WERI-Rb-1 (cell line): ENCODE results near the gene ODC1.
A peak's percentile ranks its signal among the peaks of the same experiment; 100 is the strongest.

Experiments
- DNase-seq: peaks from one replicate; pipeline ENCODE4 v3.0.0-alpha.2; 2020
- H3K27ac ChIP-seq: fragments of 250-450 bp; sonication (Bioruptor Pico); 2 replicates; pipeline ENCODE4 v1.5.1; 2020; ENCODE audit warnings: mild to moderate bottlenecking, moderate library complexity
- H3K27me3 ChIP-seq: fragments of 250-450 bp; sonication (Bioruptor Pico); 2 replicates; pipeline ENCODE4 v1.5.1; 2021; ENCODE audit warnings: mild to moderate bottlenecking, low read depth, moderate library complexity; ENCODE audit not compliant: insufficient read depth, severe bottlenecking
- H3K36me3 ChIP-seq: fragments of 250-450 bp; sonication (Bioruptor Pico); 2 replicates; pipeline ENCODE4 v1.5.1; 2020; ENCODE audit warnings: mild to moderate bottlenecking, moderate library complexity
- H3K4me3 ChIP-seq: 2 replicates; pipeline ENCODE4 v1.5.1; 2011; ENCODE audit warnings: low read depth, mild to moderate bottlenecking, control low read depth, low read length
- H3K9me3 ChIP-seq: fragments of 250-450 bp; sonication (Bioruptor Pico); 2 replicates; pipeline ENCODE4 v1.5.1; 2021; ENCODE audit warnings: mild to moderate bottlenecking, moderate library complexity; ENCODE audit not compliant: severe bottlenecking
- TF ChIP-seq, protein P1 (sequence below): IDR thresholded peaks from 2 replicates; pipeline ENCODE4 v1.5.1; 2011; ENCODE audit warnings: low read depth, mild to moderate bottlenecking, control low read depth, inconsistent platforms, low read length

ODC1 gene

GRCh38 chr2:10411557-10411956, 36.6 kb downstream of the ODC1 start:
- Histone ChIP-seq H3K36me3 (no peaks in the 10 kb centered on the region; the same call in 1 of the 2 replicates), H3K27ac (no peak overlapping the region), H3K4me3 (no peak overlapping the region), H3K27me3 (no peaks in the 10 kb centered on the region), H3K9me3 (peaks cover 5% of the 10 kb centered on the region)
- no peak for DNase-seq
- TF ChIP-seq, protein P1, sequence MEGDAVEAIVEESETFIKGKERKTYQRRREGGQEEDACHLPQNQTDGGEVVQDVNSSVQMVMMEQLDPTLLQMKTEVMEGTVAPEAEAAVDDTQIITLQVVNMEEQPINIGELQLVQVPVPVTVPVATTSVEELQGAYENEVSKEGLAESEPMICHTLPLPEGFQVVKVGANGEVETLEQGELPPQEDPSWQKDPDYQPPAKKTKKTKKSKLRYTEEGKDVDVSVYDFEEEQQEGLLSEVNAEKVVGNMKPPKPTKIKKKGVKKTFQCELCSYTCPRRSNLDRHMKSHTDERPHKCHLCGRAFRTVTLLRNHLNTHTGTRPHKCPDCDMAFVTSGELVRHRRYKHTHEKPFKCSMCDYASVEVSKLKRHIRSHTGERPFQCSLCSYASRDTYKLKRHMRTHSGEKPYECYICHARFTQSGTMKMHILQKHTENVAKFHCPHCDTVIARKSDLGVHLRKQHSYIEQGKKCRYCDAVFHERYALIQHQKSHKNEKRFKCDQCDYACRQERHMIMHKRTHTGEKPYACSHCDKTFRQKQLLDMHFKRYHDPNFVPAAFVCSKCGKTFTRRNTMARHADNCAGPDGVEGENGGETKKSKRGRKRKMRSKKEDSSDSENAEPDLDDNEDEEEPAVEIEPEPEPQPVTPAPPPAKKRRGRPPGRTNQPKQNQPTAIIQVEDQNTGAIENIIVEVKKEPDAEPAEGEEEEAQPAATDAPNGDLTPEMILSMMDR: no peak

- peaks cover 5% of the 10 kb centered on the region for H3K9me3 ChIP-seq
- no peaks in the 10 kb centered on the region for H3K27me3 ChIP-seq
- TF ChIP-seq, protein P1: no peak
- no peak overlapping the region for H3K4me3 ChIP-seq
- no peak for DNase-seq
- no peaks in the 10 kb centered on the region; the same call in 1 of the 2 replicates for H3K36me3 ChIP-seq
- no peak overlapping the region for H3K27ac ChIP-seq
Observed at GRCh38 chr2:10410823-10411437, 37.2 kb downstream of the ODC1 start.

- no peak overlapping the region for H3K27ac ChIP-seq
Observed at GRCh38 chr2:10410001-10410822, 37.9 kb downstream of the ODC1 start.

DNA sequence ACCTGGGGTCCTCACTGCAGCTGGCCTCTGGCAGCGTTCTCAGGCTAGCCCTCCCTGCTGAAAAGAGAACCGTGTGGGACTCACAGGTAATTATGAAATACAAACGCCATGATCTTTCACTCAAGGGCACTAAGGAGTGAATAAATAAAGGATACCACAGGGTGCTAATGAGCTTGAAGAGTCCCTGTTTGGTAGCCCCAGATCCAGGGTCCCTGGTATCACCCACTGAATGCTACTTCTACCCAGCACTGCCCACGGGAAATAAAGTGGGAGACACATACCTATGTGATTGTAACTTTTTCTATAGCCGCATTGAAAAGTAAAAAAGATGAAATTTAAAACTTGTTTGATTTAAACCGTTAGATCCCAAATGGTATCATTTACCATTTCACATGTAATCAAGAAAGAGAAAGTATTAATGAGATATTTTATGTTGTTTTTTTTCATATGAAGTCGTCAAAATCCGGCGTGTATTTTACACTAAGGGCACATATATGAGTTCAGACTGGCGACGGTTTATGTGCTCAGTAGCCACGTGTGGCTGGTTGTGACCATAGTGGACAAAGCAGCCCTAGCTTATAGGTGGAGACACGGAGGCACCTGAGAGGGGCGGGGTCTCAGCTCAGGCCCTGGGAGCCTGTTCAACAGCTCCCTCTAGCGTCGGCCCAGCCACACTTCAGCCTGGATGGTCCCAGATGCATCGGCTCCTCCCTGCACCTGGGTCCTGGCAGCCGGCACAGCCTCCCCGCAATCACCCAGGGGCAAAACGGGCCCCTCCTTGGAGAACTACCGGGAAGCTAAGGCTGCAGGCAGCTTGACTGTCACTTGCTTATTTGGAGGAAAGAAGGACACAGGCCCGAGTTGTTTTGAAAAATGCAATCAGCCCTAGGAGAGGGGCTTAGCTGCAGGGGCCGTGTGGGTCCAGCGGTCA, 39.2 kb downstream of the ODC1 start:
- peak overlapping the region; percentile 7; the same call in 1 of the 2 replicates for H3K27ac ChIP-seq
- no peaks in the 10 kb centered on the region for H3K27me3 ChIP-seq
- peaks cover 5% of the 10 kb centered on the region for H3K9me3 ChIP-seq
- TF ChIP-seq, protein P1: peak; percentile 99
- DNase-seq: peak; percentile 93
- no peak overlapping the region for H3K4me3 ChIP-seq
- no peaks in the 10 kb centered on the region; the same call in 1 of the 2 replicates for H3K36me3 ChIP-seq

More at GRCh38 chr2:10410001-10410822, 37.9 kb downstream of the ODC1 start:
- Histone ChIP-seq H3K4me3 (no peak overlapping the region), H3K9me3 (peaks cover 5% of the 10 kb centered on the region), H3K36me3 (no peaks in the 10 kb centered on the region; the same call in 1 of the 2 replicates), H3K27me3 (no peaks in the 10 kb centered on the region)
- DNase-seq: no peak
- TF ChIP-seq, protein P1: no peak

DNA sequence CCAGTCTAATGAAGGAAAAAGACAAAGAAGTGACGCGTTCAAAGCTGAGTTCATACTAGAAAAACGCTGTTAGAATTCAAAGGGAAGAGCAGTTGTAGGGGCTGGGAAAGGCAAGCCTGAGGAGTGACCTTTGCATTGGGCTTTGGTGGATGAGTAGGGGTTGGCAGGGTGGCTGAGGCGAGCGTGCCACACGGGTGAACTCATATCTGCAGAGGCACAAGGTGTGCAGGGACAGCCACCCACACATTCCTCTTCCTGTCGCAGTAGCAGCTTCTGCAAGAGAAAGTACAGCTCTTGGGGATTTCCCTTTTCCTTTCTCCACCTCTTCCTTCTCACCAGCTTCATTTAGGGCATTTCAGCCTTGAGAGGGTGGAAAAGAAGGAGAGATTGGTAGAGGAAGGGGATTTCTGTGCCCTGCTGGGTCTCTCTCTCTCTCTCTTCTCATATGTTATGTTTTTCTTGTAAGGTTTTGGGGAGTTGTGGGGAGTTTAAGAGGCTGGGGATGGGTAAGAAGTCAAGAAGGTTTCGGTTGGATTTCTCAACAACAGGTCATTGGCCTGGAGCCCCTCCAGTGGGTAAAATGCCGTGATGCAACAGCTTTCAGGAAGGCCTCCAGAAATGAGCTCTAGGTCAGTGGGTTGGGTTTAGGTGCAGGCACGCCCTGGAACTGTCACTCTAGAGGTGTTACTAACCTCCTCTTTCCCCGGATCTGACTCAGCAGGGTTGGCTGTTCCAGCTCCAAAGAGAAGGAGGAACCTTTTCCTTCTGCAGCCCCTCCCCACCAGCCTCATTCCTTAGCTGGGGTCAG, 40.1 kb downstream of the ODC1 start:
- Histone ChIP-seq H3K4me3 (no peak overlapping the region), H3K27ac (peak overlapping the region; percentile 7; the same call in 1 of the 2 replicates), H3K9me3 (peaks cover 5% of the 10 kb centered on the region), H3K36me3 (no peaks in the 10 kb centered on the region; the same call in 1 of the 2 replicates), H3K27me3 (no peaks in the 10 kb centered on the region)
- DNase-seq: no peak
- TF ChIP-seq, protein P1: no peak
